Karpas-422 (cell line): ENCODE data around the gene MRPL27. TPM values are rescaled to one million over a fixed set of nuclear protein-coding genes. Genes with fewer than 3 reads are reported as not detected.
"Not testable (repeated sequence)": the region's sequence is repeated elsewhere in the genome, so short reads cannot be mapped to it uniquely, and the experiment has no call there.

Experiments used
- DNase-seq: peaks from one replicate; pipeline ENCODE4 v3.0.0-alpha.2; 2015
- H2AFZ ChIP-seq: fragments of 200-600 bp; sonication (generic); 2 replicates; pipeline ENCODE4 v1.6.1; 2014; ENCODE audit warnings: antibody characterized with exemption, low read length, mixed read lengths
- H3K27ac ChIP-seq: fragments of 200-600 bp; sonication (generic); 2 replicates; pipeline ENCODE4 v1.5.1; 2014; ENCODE audit warnings: mild to moderate bottlenecking, low read length, moderate library complexity
- H3K27me3 ChIP-seq: fragments of 200-600 bp; sonication (generic); 2 replicates; pipeline ENCODE4 v1.6.1; 2014; ENCODE audit warnings: low read length, mixed read lengths
- H3K36me3 ChIP-seq: fragments of 200-600 bp; sonication (generic); 2 replicates; pipeline ENCODE4 v1.6.1; 2014; ENCODE audit warnings: low read length, mixed read lengths; ENCODE audit not compliant: insufficient read depth
- H3K4me1 ChIP-seq: fragments of 200-600 bp; sonication (generic); 2 replicates; pipeline ENCODE4 v1.6.1; 2014; ENCODE audit warnings: mild to moderate bottlenecking, low read length, mixed read lengths
- H3K4me2 ChIP-seq: fragments of 200-600 bp; sonication (generic); 2 replicates; pipeline ENCODE4 v1.6.1; 2014; ENCODE audit warnings: low read length, low read depth, mild to moderate bottlenecking; ENCODE audit not compliant: poor library complexity, severe bottlenecking
- H3K4me3 ChIP-seq: fragments of 200-600 bp; sonication (generic); 2 replicates; pipeline ENCODE4 v1.5.1; 2014; ENCODE audit warnings: mild to moderate bottlenecking, antibody characterized with exemption, low read length, mixed read lengths
- H3K79me2 ChIP-seq: fragments of 200-600 bp; sonication (generic); 2 replicates; pipeline ENCODE4 v1.6.1; 2014; ENCODE audit warnings: mild to moderate bottlenecking, low read length, mixed read lengths
- H3K9ac ChIP-seq: fragments of 200-600 bp; sonication (generic); 2 replicates; pipeline ENCODE4 v1.6.0; 2014; ENCODE audit warnings: low read length
- H3K9me2 ChIP-seq: fragments of 200-600 bp; sonication (generic), shearing (Covaris generic); replicated peaks from 2 replicates; pipeline ENCODE4 v1.6.0; 2014; ENCODE audit warnings: mild to moderate bottlenecking, low read length, moderate library complexity; ENCODE audit not compliant: insufficient read depth
- H3K9me3 ChIP-seq: fragments of 300-700, 200-600 bp; sonication (generic); 2 replicates; pipeline ENCODE4 v1.6.1; 2014; ENCODE audit warnings: low read length, mixed read lengths
- H4K20me1 ChIP-seq: fragments of 200-600 bp; sonication (generic); 2 replicates; pipeline ENCODE4 v1.6.1; 2014; ENCODE audit warnings: mild to moderate bottlenecking, antibody characterized with exemption, low read length, low read depth; ENCODE audit not compliant: insufficient read depth
- total RNA-seq: library from RNA; depleted of rRNA; stranded (reverse); fragments of >200 nt; shearing (Covaris generic); gene quantifications from 2 replicates; pipeline ENCODE4 v1.2.3, GENCODE V29; 2014; ENCODE audit warnings: low replicate concordance; rRNA removed

Gene MRPL27
- total RNA-seq, result 22.3 and 48.6 TPM in 2 replicates

DNA sequence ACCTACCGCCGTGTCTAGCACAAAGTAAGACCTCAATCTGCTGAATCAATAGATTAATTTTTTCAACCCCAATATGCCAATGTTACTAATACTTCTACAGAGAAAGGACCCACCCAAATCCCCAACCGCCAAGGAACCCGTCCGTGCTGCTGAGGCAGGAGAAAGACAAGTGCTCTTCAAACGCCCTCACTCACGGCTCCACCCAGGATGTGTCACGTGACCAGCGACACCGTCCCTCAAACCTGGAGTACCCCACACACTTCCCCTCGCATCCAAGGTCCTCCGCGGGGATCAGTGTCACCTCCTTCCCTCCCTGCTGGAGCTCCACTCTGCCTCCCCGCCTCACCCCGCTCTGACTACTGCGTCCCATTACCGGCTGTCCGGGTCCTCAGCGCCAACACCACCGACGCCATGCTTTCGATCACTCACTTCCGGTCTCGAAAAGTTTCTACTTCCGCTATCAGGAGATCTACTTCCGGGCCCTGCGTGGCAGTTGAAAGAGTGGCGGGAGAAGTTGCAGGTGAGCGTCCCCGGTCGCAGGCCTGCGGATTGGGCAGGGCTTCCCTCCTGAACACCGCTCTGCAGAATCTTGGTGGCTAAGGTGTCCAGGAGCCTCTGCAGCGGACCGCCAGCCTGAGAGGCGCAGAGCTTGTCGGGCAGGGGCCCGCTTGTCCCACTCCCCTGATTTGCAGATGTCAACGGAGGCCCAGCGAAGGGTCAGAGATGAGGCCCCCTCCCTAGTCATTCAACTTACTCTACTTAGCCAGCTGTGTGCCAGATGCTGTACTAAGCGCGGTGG is at the start of gene MRPL27, which contains the start of gene EME1:
MRPL27 (minus strand) TSS at position 427 of the 799 bp plus-strand sequence; CDS start at position 413, 14 bp downstream.
EME1 (plus strand) TSS at position 472 of the 799 bp plus-strand sequence. CDS start 1,980 bp downstream, outside the sequence.
- H3K9me2 ChIP-seq, result no peaks in the 10 kb centered on the region
- H3K4me3 ChIP-seq, result peak within 1 kb of the TSS; percentile 86
- peak within 1 kb of the TSS; percentile 60 for H3K27ac ChIP-seq
- no peaks in the 10 kb centered on the region for H3K27me3 ChIP-seq
- H3K9me3 ChIP-seq, result no peaks in the 10 kb centered on the region
- H2AFZ ChIP-seq, result peak within 1 kb of the TSS; percentile 73
- peak within 1 kb of the TSS; percentile 85 for H3K9ac ChIP-seq
- no peaks in the 10 kb centered on the region for H4K20me1 ChIP-seq
- peak; percentile 97 for DNase-seq
- peaks cover 36% of the 10 kb centered on the region for H3K79me2 ChIP-seq
- H3K4me1 ChIP-seq, result peaks cover 19% of the 10 kb centered on the region
- peaks cover 23% of the 10 kb centered on the region; the same call in 1 of the 2 replicates for H3K36me3 ChIP-seq
- H3K4me2 ChIP-seq, result peak within 1 kb of the TSS; percentile 85

DNA sequence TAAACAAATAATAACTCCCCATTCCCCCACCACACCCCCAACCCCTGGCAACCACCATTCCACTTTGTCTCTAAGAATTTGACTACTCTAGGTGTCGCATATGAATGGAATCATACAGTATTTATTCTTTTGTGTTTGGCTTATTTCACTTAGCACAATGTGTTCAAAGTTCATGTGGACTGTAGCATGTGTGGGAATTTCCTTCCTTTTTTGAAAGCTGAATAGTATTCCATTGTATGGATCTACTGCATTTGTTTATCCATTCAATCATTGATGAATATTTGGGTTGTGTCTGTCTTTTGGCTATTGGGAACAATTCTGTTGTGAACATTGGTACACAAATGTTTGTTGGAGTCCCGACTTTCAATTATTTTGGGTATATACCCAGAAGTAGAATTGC is 49.8 kb upstream of the MRPL27 start:
- no peak for DNase-seq
- Histone ChIP-seq H3K27me3 (no peaks in the 10 kb centered on the region), H3K27ac (no peak overlapping the region), H3K36me3 (no peaks in the 10 kb centered on the region), H3K79me2 (peaks cover 14% of the 10 kb centered on the region), H3K4me2 (no peak overlapping the region), H3K4me3 (no peak overlapping the region), H2AFZ (no peak overlapping the region), H3K4me1 (peaks cover 46% of the 10 kb centered on the region), H3K9me2 (no peaks in the 10 kb centered on the region), H3K9ac (no peak overlapping the region), H4K20me1 (no peaks in the 10 kb centered on the region), H3K9me3 (no peaks in the 10 kb centered on the region)

DNA sequence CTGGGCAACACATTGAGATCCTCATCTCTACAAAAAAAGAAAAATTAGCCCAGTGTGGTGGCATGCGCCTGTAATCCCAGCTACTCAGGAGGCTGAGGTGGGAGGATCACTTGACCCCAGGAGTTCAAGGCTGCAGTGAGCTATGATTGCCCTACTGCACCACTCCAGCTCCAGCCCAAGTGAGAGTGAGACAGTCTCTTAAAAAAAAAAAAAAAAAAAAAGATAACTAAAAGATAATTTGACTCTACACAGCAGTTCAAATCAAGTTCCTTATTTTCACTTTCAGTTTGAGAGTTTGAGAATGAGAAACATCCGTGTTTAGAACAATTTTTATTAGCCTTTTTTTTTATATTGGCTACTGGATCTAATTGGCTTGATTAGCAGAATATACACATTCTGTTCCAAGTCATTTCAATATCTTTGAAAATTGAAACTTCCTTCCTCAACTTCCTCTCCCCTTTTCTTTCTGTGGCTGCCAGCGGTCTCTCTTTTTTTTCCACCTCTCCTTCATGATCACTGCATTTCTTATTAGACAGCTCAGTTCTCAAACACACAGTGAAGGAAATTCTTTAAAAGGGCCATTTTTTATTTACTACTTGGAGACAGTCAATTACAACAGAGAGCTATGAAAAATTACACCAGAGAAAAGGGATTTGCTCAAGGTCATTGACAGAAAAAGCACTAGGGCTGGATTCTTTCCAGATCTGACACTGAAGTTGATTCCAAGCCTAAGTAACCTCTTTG is 48.5 kb upstream of the MRPL27 start:
- H3K79me2 ChIP-seq, result peaks cover 2% of the 10 kb centered on the region
- H4K20me1 ChIP-seq, result no peaks in the 10 kb centered on the region

DNA sequence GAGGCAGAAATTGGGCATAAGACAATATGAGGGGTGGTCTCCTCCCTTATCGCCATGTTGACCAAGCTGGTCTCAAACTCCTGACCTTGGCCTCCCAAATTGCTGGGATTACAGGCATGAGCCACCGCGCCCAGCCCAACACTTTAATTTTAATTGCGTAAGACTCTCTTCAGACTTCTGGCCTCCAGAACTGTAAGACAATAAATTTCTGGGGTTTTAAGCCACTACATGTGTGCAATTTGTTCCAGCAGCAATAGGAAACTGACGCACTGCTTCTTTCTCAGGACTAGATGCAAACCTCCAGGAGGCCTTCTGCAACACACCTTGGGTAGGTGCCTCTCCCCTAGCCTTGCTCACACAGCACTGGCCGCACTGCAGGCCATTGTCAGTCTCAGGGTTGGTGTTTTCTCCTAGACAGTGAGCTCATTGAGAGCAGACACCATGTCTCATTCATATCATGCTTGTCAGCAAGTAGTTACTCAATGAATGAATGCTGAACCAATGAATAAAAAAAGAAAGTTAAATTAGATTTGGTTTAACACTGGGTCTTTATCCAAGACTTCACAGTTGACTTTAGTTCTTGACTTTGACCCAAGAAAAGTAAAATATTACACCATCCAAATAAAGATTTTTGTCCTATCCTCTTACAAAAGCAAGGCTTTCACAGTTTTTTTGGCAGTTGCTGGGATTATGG is 47.6 kb upstream of the MRPL27 start:
- no peaks in the 10 kb centered on the region for H4K20me1 ChIP-seq
- no peaks in the 10 kb centered on the region for H3K9me3 ChIP-seq
- no peaks in the 10 kb centered on the region for H3K36me3 ChIP-seq
- H3K27me3 ChIP-seq, result no peaks in the 10 kb centered on the region
- peak overlapping the region; percentile 86 for H3K4me2 ChIP-seq
- H3K4me1 ChIP-seq, result peaks cover 32% of the 10 kb centered on the region
- H3K9me2 ChIP-seq, result no peaks in the 10 kb centered on the region
- no peak for DNase-seq
- peak overlapping the region; percentile 61 for H3K9ac ChIP-seq
- peak overlapping the region; percentile 82 for H2AFZ ChIP-seq
- H3K4me3 ChIP-seq, result peak overlapping the region; percentile 55
- H3K79me2 ChIP-seq, result no peaks in the 10 kb centered on the region
- H3K27ac ChIP-seq, result peak overlapping the region; percentile 89

More for the DNA sequence above, 48.5 kb upstream of the MRPL27 start:
- Histone ChIP-seq H3K27me3 (no peaks in the 10 kb centered on the region), H3K9ac (peak overlapping the region; percentile 61), H3K9me3 (no peaks in the 10 kb centered on the region), H3K4me2 (peak overlapping the region; percentile 86), H3K27ac (peak overlapping the region; percentile 89), H2AFZ (peak overlapping the region; percentile 82), H3K4me1 (peaks cover 35% of the 10 kb centered on the region), H3K9me2 (no peaks in the 10 kb centered on the region), H3K4me3 (peak overlapping the region; percentile 55), H3K36me3 (no peaks in the 10 kb centered on the region)
- DNase-seq, result peak; percentile 79

DNA sequence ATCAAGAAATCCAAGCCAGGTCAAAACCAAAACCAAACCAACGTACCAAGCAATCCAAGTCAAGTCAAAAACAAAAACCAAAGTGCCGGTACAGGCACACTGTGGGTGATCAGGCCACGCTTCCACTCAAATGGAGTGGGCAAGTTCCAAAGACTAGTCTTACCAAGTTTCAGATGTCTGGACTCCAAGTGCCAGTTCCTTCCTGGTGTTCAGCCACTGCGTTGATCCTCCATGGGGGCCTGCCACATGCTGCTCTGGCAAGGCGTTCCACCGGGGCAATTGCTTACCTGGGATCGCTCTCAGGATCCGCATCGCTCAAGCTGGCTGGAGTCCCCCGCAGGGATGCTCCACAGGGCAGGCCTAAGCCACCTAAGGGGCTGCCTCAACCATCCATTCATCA is 46.6 kb upstream of the MRPL27 start:
- not testable (repeated sequence) for H3K4me3 ChIP-seq, H3K9me2 ChIP-seq, H3K9me3 ChIP-seq, H3K79me2 ChIP-seq, H4K20me1 ChIP-seq, H3K36me3 ChIP-seq, H2AFZ ChIP-seq, H3K9ac ChIP-seq, H3K4me2 ChIP-seq, H3K27ac ChIP-seq, H3K27me3 ChIP-seq, DNase-seq
- H3K4me1 ChIP-seq, result peaks cover 24% of the 10 kb centered on the region

DNA sequence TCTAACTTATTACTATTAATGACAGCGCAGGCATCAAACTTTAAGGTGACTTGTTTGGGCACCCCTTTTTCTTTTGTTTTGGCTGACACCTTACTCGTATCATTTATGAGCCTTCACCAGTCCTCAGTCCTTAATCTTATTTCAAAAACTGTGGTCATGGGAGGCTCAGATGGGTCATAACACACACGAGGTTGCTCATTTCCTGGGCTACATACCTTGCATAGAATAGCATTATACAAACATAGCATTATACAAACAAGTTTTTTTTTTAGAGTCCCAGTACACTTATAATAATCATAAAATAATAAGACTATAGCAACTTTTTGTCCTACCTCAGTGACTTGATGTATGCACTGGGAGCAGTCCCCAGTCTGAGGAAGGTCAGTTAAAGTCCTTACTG is 41.8 kb upstream of the MRPL27 start:
- Histone ChIP-seq H3K27ac (no peak overlapping the region), H3K4me1 (no peaks in the 10 kb centered on the region), H4K20me1 (no peaks in the 10 kb centered on the region)

DNA sequence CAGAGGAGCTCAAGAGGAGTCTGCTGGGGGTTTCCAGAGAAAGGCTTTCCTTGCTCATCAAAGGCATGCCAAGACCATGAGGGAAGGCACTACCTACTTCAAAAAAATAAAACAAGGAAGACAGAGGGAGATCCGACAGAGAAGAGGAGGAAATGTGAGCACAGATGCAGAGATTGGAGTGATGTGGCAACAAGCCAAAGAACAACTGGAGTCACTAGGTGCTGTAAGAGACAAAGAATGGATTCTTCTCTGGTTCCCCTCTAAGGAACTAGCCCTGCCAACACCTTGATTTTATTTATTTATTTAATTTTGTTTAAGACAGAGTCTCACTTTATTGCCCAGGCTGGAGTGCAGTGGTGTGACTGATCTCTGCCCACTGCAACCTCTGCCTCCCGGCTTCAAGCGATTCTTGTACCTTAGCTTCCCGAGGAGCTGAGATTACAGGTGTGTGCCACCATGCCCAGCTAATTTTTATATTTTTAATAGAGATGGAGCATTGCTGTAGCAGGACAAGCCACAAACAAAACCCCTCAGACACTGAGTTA is 39.3 kb upstream of the MRPL27 start:
- Histone ChIP-seq H3K9me2 (no peaks in the 10 kb centered on the region), H3K27ac (no peak overlapping the region), H3K4me2 (no peak overlapping the region), H2AFZ (no peak overlapping the region), H3K36me3 (no peaks in the 10 kb centered on the region), H3K9ac (no peak overlapping the region), H4K20me1 (no peaks in the 10 kb centered on the region), H3K27me3 (no peaks in the 10 kb centered on the region), H3K4me3 (no peak overlapping the region), H3K4me1 (no peaks in the 10 kb centered on the region), H3K79me2 (no peaks in the 10 kb centered on the region), H3K9me3 (no peaks in the 10 kb centered on the region)
- no peak for DNase-seq

More for the DNA sequence above, 41.8 kb upstream of the MRPL27 start:
- Histone ChIP-seq H3K36me3 (no peaks in the 10 kb centered on the region), H2AFZ (no peak overlapping the region), H3K27me3 (no peaks in the 10 kb centered on the region), H3K9me2 (no peaks in the 10 kb centered on the region), H3K4me2 (no peak overlapping the region), H3K4me3 (no peak overlapping the region), H3K79me2 (no peaks in the 10 kb centered on the region), H3K9ac (no peak overlapping the region), H3K9me3 (no peaks in the 10 kb centered on the region)
- no peak for DNase-seq
